IPS-20b (cell line): ENCODE data around the gene GFRA1.

ENCODE experiments used
- H3K27ac ChIP-seq: one replicate; pipeline ENCODE4 v1.5.1; 2013; ENCODE audit warnings: low read length
- H3K27me3 ChIP-seq: 2 replicates; pipeline ENCODE4 v1.6.1; 2013; ENCODE audit warnings: mild to moderate bottlenecking, low read length, inconsistent platforms; ENCODE audit not compliant: insufficient read depth
- H3K36me3 ChIP-seq: 2 replicates; pipeline ENCODE4 v1.6.1; 2013; ENCODE audit warnings: low read depth, mild to moderate bottlenecking, inconsistent platforms, low read length, moderate library complexity; ENCODE audit not compliant: insufficient read depth
- H3K4me1 ChIP-seq: 2 replicates; pipeline ENCODE4 v1.6.1; 2013; ENCODE audit warnings: mild to moderate bottlenecking, control low read depth, inconsistent platforms, low read length, moderate library complexity; ENCODE audit not compliant: insufficient read depth
- H3K4me3 ChIP-seq: 2 replicates; pipeline ENCODE4 v1.5.1; 2013; ENCODE audit warnings: mild to moderate bottlenecking, low read length, inconsistent platforms
- H3K9ac ChIP-seq: 2 replicates; pipeline ENCODE4 v1.6.1; 2013; ENCODE audit warnings: low read depth, mild to moderate bottlenecking, inconsistent platforms, low read length, moderate library complexity
- H3K9me3 ChIP-seq: 2 replicates; pipeline ENCODE4 v1.6.1; 2013; ENCODE audit warnings: mild to moderate bottlenecking, low read depth, low read length, inconsistent platforms; ENCODE audit not compliant: insufficient read depth

GFRA1 gene

DNA sequence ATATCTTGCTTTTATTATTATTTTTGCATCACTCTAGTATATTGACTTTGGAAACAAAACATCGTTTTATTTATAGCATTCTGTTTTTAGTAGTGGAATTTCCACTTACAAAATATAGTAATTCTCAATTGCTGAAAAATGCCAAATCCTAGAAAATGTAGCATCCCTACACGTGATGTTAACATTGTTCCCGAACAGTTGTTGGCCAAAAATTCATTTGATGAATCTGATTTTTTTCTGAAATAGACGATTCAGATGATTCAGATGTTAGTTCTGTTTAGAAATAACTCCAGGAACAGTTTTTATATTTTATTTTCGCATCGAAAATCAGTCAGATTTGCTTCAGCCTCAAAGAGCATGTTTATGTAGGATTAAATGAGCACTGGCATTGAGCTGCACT lies 122.4 kb downstream of the GFRA1 start:
- Histone ChIP-seq H3K4me1 (no peaks in the 10 kb centered on the region), H3K9me3 (no peaks in the 10 kb centered on the region), H3K27me3 (no peaks in the 10 kb centered on the region), H3K4me3 (no peak overlapping the region), H3K27ac (no peak overlapping the region), H3K36me3 (no peaks in the 10 kb centered on the region), H3K9ac (no peak overlapping the region)

DNA sequence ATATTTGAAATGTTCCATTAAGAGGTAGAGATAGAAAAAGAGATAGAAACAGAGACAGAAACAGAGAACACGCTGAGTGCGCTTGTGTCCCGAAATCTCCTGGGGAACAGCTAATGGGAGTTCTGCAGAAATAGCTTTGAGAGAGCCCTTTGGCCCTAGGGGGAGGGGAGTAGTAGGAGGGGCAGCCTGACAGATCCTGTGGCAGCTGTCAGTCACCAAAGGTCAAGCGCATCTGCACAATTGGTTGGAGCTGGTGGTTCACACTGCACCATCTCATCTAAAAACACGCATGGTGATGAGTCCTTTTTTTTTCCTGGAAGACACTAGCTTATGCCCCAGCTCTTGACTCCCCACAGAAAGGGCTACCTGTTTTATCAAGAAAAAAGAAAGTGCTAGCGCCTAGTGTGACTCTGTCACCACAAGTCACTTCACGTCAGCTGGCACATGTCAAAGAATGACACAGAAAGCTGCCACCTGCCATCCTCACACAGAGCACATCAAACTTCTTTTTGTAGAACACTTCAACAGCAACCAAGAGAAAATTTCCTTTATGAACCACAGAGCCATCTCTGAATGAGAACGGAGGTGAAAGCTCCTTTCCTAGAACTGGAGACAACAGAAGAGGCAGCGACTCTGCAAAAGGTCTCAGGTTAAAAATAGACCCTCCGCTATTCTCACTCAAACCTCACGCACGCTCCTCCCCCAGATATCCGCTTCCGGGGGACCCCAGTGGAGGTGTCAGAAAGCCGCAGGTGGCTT lies 125.7 kb downstream of the GFRA1 start:
- Histone ChIP-seq H3K4me3 (no peak overlapping the region), H3K9me3 (no peaks in the 10 kb centered on the region), H3K27me3 (no peaks in the 10 kb centered on the region), H3K9ac (no peak overlapping the region), H3K36me3 (no peaks in the 10 kb centered on the region), H3K4me1 (no peaks in the 10 kb centered on the region), H3K27ac (no peak overlapping the region)

DNA sequence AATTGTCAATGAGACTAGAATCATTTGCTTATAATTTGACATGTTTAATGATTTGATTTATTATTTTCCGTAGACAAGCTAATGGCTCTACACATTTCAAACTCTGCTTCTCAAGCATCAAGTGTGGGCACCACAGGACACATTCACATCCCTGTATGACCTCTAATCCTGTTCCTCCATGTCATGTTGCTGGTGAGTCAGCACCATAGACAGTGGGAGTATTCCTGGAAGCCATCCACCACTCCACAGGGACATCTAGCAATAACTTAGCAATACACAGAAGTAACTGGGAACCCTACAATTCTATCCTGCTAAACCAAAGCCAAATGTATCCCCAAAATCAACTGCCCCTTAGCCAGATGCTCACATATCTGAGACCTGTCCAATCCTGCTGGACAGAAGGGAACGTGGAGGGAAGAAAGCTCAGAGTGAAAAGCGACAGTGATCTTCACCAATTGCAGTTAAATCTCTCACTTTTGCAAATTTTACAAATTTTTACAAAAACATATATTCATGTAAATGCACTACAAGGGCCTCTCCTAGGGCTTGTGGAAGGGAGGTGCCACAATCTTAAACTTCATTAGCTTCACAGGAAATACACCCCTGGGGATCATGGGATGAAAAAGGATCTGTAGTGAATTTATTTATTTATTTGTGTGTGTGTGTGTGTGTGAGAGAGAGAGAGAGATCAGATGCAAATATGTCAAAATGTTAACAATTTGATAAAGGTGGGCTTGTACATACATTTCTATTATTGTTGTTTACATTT lies 126.5 kb downstream of the GFRA1 start:
- H3K4me3 ChIP-seq: no peak overlapping the region
- H3K27ac ChIP-seq: no peak overlapping the region
- no peaks in the 10 kb centered on the region for H3K27me3 ChIP-seq
- H3K9me3 ChIP-seq: no peaks in the 10 kb centered on the region
- H3K36me3 ChIP-seq: no peaks in the 10 kb centered on the region
- H3K9ac ChIP-seq: no peak overlapping the region
- H3K4me1 ChIP-seq: no peaks in the 10 kb centered on the region

DNA sequence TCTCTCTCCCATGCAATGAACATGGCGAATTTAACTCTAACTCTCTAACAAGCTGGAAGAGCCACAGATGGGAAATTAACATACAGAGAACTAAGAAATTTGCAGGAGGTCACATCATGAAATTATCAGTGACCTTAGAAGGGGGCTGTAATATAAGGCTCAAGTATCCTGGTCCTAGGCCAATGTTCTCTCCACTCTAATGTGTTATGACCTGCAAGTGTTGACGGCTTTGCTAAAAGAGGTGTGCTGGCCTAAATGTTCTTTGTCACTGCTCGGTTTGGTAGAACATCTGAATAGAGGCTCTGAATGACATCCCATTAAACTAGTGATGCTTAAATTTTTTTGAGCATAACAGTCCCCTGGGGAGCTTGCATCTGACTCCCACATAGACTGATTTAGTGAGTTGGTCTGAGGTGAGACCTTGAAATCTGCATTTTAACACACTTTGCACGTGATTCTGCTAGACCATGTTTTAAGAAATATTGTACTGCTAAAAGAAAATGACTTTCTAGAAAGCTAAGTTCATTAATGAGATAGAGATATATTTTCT lies 129.3 kb downstream of the GFRA1 start:
- Histone ChIP-seq H3K9ac (no peak overlapping the region), H3K4me3 (no peak overlapping the region), H3K4me1 (no peaks in the 10 kb centered on the region), H3K9me3 (no peaks in the 10 kb centered on the region), H3K27me3 (no peaks in the 10 kb centered on the region), H3K27ac (no peak overlapping the region), H3K36me3 (no peaks in the 10 kb centered on the region)

DNA sequence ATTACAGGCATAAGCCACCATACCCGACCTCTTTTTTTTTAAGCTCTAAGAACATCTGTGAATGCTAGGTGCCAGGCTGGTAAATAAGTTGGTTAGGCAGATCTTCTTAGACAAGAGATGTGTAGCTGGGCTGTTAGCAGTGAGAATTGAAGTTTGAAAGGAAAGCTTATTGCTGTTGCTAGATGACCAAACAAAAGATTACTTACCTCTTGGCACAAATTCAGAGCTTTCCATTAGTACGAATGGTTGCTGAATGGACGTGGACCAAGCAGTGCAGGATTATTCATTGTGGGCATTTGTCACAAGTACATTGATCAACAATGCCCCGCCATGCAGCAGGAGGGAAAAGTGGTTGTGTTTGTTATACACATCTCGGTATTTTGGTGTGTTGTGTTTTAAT lies 131.2 kb downstream of the GFRA1 start:
- no peaks in the 10 kb centered on the region for H3K36me3 ChIP-seq
- no peaks in the 10 kb centered on the region for H3K9me3 ChIP-seq
- H3K27ac ChIP-seq: no peak overlapping the region
- no peak overlapping the region for H3K4me3 ChIP-seq
- no peaks in the 10 kb centered on the region for H3K4me1 ChIP-seq
- no peaks in the 10 kb centered on the region for H3K27me3 ChIP-seq
- H3K9ac ChIP-seq: no peak overlapping the region

DNA sequence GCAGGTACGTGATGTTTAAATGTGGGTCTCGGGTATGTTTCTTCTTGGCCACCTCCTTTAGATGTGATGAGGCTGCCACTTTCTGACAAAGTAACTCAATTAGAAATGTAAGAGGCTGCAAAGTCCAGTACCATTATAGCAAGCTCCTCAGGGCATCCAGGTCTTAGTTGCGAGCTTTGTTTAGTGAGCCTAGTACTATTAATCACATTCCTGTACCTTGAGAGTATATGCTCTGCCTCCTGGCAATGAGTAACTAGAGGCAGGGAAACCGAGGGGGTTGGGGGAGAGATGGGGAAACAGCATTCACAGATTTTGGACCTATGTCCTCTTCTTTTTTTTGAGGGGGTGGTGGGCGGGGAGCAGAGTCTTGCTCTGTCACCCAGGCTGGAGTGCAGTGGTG lies 131.8 kb downstream of the GFRA1 start:
- H3K27me3 ChIP-seq: no peaks in the 10 kb centered on the region
- H3K9me3 ChIP-seq: no peaks in the 10 kb centered on the region
- no peaks in the 10 kb centered on the region for H3K4me1 ChIP-seq
- no peak overlapping the region for H3K27ac ChIP-seq
- H3K36me3 ChIP-seq: no peaks in the 10 kb centered on the region
- H3K9ac ChIP-seq: no peak overlapping the region
- no peak overlapping the region for H3K4me3 ChIP-seq

DNA sequence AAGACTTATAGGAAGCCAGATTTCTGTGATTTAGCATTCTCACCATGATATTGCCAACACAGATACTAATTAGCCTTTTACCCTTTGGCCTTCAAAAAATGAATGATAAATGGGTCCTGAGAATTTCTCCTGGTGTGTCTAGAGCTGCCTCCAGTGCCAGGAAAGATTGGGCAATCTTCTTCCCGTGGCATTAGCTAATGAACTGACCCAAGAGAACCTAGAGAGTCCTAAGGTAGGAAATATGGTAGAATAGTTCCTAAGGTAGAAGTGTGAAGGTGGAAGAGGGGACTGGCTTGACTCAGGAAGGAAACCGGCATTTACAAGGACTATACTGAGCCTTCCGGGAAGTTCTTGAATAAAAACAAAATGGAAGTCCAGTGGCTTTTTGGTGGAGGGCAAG lies 133.1 kb downstream of the GFRA1 start:
- no peak overlapping the region for H3K27ac ChIP-seq
- H3K27me3 ChIP-seq: no peaks in the 10 kb centered on the region
- H3K9ac ChIP-seq: no peak overlapping the region
- no peaks in the 10 kb centered on the region for H3K36me3 ChIP-seq
- no peaks in the 10 kb centered on the region for H3K4me1 ChIP-seq
- no peak overlapping the region for H3K4me3 ChIP-seq
- no peaks in the 10 kb centered on the region for H3K9me3 ChIP-seq

DNA sequence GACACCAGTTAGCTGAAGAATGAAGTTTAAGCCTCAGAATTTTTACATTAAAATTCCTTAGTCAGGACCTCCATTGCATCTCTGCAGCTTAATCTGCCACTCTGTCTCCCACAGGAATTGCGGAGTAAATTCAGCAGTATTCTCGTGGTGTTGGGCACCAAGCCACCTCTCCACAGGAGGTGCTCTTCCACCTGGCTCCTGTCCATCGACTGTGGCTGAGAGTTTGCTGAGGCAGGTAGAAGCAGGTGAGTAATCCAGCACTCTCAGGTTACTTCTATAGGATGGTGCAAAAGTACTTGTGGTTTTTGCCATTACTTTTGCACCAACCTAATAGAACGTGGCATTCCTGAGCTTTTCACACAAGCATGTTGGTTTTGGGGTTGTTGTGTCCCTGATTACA lies 134.1 kb downstream of the GFRA1 start:
- Histone ChIP-seq H3K4me1 (no peaks in the 10 kb centered on the region), H3K4me3 (no peak overlapping the region), H3K9ac (no peak overlapping the region), H3K27me3 (no peaks in the 10 kb centered on the region), H3K9me3 (no peaks in the 10 kb centered on the region), H3K36me3 (no peaks in the 10 kb centered on the region), H3K27ac (no peak overlapping the region)

DNA sequence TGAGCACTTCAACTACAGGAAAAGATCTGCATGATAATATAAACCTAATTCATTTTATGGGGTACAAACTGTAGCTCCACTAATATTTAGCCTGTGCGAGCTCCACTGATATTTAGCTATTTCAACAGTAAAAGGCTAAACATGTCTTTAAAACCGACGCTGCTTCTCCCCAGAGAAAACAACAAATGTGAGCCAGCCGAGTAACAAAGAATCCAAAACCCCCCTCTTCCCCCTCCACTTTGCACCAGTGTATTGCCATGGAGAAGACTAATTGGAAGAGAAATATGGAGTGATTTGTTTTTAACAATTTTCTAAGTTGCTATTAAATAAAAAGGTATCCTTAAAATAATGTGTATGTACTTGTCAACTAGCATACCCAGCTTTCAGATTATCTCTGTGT lies 136.7 kb downstream of the GFRA1 start:
- H3K4me3 ChIP-seq: no peak overlapping the region
- no peak overlapping the region for H3K9ac ChIP-seq
- no peaks in the 10 kb centered on the region for H3K4me1 ChIP-seq
- no peaks in the 10 kb centered on the region for H3K36me3 ChIP-seq
- no peaks in the 10 kb centered on the region for H3K9me3 ChIP-seq
- H3K27ac ChIP-seq: no peak overlapping the region
- no peaks in the 10 kb centered on the region for H3K27me3 ChIP-seq

DNA sequence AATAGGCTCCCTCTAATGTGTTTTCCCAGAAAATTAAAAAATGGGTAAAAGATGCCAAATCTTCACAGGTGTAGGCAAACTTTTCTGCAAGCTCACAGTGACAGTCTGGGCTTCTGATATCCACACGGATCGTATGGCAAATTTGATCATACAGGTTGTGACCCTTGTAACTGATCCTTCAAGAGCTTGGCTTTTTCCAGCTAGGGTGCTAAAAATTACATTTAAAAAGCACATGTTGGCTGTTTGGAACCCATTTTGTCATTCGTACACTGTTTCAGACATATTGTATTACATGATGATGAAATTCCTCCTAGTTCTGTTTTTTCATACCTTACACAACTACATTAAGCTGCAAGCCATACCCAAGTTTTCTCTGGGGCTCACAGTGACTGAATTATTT lies 138.7 kb downstream of the GFRA1 start:
- H3K36me3 ChIP-seq: no peaks in the 10 kb centered on the region
- no peaks in the 10 kb centered on the region for H3K4me1 ChIP-seq
- H3K9me3 ChIP-seq: no peaks in the 10 kb centered on the region
- no peak overlapping the region for H3K9ac ChIP-seq
- no peak overlapping the region for H3K27ac ChIP-seq
- no peaks in the 10 kb centered on the region for H3K27me3 ChIP-seq
- H3K4me3 ChIP-seq: no peak overlapping the region

DNA sequence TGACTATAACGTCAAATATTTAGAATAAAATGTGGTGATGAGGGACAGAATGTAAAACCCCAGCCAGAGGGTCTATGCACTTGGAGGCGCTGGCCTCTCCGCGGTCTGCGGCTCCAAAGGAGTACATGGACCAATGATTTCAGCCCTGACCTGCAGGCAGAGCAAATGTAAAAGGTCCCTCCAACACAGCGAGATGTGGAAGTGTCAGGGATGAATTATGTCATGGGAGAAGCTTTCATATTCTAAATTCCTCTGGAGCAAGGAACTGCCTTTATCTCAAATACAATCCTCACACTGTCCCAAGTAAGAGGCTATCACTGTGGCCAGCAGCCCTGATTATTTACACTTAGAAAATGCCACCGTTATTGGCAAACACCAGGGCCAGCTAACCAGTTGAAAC lies 139.4 kb downstream of the GFRA1 start:
- no peaks in the 10 kb centered on the region for H3K27me3 ChIP-seq

DNA sequence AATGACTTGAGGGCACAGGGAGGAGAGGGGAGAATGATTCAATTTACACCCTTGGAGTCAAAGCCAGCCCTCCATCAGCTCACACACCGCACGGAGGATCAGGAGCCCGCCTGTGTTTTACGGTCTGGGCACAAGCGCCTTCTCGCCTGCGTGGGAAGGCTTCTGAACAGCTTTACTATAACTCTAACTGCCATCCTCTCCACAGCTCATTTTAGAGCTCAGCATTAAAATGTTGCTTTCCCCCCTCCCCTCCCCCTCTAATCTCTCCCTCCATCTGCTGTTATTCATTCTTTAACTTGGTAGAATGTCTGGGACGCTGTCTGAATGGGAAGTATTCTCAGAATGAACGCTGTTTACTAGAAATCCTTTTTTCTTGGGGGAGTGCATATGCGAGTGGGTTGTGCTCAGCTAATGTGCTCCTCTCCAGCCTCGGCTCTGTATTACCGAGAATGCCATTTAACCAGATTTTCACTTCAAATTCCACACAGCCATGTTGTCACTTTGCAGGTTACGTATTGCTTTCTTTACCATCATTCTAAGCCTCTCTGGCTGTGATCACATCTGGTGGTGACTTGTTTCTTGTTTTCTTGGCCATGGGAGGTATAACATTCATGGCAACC lies 140.1 kb downstream of the GFRA1 start:
- Histone ChIP-seq H3K9ac (no peak overlapping the region), H3K27ac (no peak overlapping the region), H3K27me3 (no peaks in the 10 kb centered on the region), H3K9me3 (no peaks in the 10 kb centered on the region), H3K4me3 (no peak overlapping the region), H3K36me3 (no peaks in the 10 kb centered on the region), H3K4me1 (no peaks in the 10 kb centered on the region)

More for the DNA sequence above, 139.4 kb downstream of the GFRA1 start:
- no peak overlapping the region for H3K4me3 ChIP-seq
- H3K27ac ChIP-seq: no peak overlapping the region
- H3K9me3 ChIP-seq: no peaks in the 10 kb centered on the region
- no peaks in the 10 kb centered on the region for H3K36me3 ChIP-seq
- no peak overlapping the region for H3K9ac ChIP-seq
- H3K4me1 ChIP-seq: no peaks in the 10 kb centered on the region
